HUES48 (cell line): ENCODE data around the gene CFAP74.

Experiments used
- H3K27ac ChIP-seq: one replicate; pipeline ENCODE4 v1.7.0; 2013; ENCODE audit warnings: low read depth, low read length, inconsistent platforms
- H3K27me3 ChIP-seq: 2 replicates; pipeline ENCODE4 v1.6.1; 2013; ENCODE audit warnings: mild to moderate bottlenecking, low read length; ENCODE audit not compliant: control insufficient read depth, insufficient read depth
- H3K36me3 ChIP-seq: 2 replicates; pipeline ENCODE4 v1.6.1; 2013; ENCODE audit warnings: low read length; ENCODE audit not compliant: control insufficient read depth, insufficient read depth
- H3K4me1 ChIP-seq: 2 replicates; pipeline ENCODE4 v1.6.1; 2013; ENCODE audit warnings: mild to moderate bottlenecking, low read length; ENCODE audit not compliant: control insufficient read depth, insufficient read depth
- H3K4me3 ChIP-seq: 2 replicates; pipeline ENCODE4 v1.5.1; 2013; ENCODE audit warnings: mild to moderate bottlenecking, low read depth, low read length
- H3K9ac ChIP-seq: 2 replicates; pipeline ENCODE4 v1.6.1; 2013; ENCODE audit warnings: mild to moderate bottlenecking, low read depth, low read length, moderate library complexity
- H3K9me3 ChIP-seq: 2 replicates; pipeline ENCODE4 v1.6.1; 2013; ENCODE audit warnings: low read length; ENCODE audit not compliant: control insufficient read depth, insufficient read depth

CFAP74 gene

GRCh38 chr1:1927751-1928150 is 75.8 kb downstream of the CFAP74 start:
- H3K9me3 ChIP-seq: no peaks in the 10 kb centered on the region
- no peak overlapping the region for H3K4me3 ChIP-seq
- no peaks in the 10 kb centered on the region for H3K36me3 ChIP-seq
- H3K9ac ChIP-seq: no peak overlapping the region
- no peaks in the 10 kb centered on the region for H3K27me3 ChIP-seq
- no peak overlapping the region for H3K27ac ChIP-seq
- H3K4me1 ChIP-seq: no peaks in the 10 kb centered on the region

DNA sequence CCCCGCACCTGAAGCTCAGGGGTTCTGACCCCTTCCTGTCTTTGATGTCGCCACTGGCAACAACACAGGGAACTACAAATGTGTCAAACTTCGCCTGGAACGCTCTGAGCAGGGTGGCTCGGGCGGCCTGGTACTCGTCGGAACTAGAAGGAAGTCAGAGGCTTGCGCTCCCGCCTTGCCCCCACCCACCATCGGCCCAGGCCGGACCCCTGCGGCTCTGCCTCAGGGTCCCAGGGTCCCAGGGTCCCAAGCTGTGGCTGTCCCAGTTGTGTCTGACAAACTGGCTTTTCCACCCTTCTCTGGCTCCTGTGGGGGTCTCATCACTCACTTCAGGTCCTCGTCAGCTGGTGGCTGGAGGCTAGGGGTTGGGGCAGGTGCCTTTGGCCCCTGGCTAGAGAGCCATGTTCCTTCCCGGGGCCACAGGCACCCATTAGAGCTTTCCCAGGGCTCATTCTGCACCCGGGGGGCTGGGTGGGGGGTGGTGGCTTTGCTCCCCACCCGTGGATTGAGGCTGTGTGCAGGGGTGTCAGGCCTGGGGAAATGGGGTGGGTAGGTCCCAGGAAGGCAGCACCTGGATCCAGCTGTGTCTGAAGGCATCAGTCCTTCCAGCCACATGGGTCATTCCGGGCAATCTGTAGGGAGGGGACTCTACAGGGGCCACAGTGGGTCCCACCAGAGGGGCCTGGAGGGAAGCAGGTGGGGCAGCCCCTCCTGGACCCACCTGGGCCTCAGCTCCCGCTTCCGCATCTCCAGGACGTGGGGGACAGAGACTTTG is 76.5 kb downstream of the CFAP74 start:
- Histone ChIP-seq H3K27ac (no peak overlapping the region), H3K4me1 (no peaks in the 10 kb centered on the region), H3K9me3 (no peaks in the 10 kb centered on the region), H3K27me3 (no peaks in the 10 kb centered on the region), H3K9ac (no peak overlapping the region), H3K36me3 (no peaks in the 10 kb centered on the region), H3K4me3 (no peak overlapping the region)

- Histone ChIP-seq H3K36me3 (no peaks in the 10 kb centered on the region), H3K4me1 (no peaks in the 10 kb centered on the region), H3K27me3 (no peaks in the 10 kb centered on the region), H3K27ac (no peak overlapping the region), H3K9ac (no peak overlapping the region), H3K9me3 (no peaks in the 10 kb centered on the region), H3K4me3 (no peak overlapping the region)
These were observed 77.2 kb downstream of the CFAP74 start for GRCh38 chr1:1926346-1926811.

DNA sequence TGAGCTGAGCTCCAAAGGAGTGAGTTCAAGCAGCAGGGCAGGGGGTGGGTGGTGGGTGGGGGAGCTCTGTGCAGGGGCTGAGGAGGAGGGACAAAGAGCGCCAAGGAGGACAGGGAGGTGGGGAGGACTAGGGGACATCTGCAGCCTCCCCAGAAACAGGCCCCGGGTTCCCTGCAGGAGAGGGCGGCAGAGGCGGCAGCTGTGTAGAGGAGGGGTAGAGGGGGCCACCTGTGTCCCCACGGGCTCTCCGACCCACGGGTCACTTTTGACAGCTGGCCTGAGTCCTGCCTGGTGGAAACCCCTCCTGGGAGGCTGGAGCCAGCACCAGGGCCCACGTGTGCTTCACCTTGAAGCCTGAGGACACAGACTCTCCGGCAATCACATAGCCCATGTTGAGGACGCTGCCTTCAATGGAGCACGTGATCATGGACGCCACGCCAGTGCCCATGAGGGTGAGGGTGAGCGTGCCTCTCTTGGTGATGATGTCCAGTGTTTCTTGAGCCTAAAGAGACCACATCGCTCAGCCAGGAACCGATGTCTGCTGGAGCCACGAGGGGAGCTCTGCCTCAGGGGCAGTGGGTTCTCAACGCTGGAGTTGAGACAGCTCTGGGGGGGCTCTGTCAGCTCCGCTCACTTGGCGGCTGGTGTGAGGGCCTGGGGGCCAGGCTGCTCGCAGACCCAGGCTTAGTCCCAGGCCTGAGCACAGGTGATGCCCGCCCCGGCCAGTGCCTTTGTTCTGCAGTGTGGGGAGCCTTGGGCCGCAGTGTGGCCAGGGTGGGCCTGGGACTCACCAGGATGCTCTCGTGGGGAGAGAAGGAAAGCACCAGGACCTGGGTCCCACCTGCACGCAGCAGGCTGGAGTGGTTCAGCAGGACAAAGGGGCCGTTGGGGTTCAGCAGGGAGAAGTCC is 77.9 kb downstream of the CFAP74 start:
- H3K36me3 ChIP-seq: no peaks in the 10 kb centered on the region
- H3K9ac ChIP-seq: no peak overlapping the region
- H3K27me3 ChIP-seq: no peaks in the 10 kb centered on the region
- H3K4me1 ChIP-seq: no peaks in the 10 kb centered on the region
- no peak overlapping the region for H3K4me3 ChIP-seq
- no peaks in the 10 kb centered on the region for H3K9me3 ChIP-seq
- no peak overlapping the region for H3K27ac ChIP-seq

- H3K9me3 ChIP-seq: no peaks in the 10 kb centered on the region
- no peaks in the 10 kb centered on the region for H3K36me3 ChIP-seq
- no peak overlapping the region for H3K9ac ChIP-seq
- peaks cover under 1% of the 10 kb centered on the region; the same call in 1 of the 2 replicates for H3K4me1 ChIP-seq
- H3K27me3 ChIP-seq: no peaks in the 10 kb centered on the region
- H3K4me3 ChIP-seq: no peak overlapping the region
- H3K27ac ChIP-seq: no peak overlapping the region
These were observed 78.7 kb downstream of the CFAP74 start for GRCh38 chr1:1924849-1925248.

DNA sequence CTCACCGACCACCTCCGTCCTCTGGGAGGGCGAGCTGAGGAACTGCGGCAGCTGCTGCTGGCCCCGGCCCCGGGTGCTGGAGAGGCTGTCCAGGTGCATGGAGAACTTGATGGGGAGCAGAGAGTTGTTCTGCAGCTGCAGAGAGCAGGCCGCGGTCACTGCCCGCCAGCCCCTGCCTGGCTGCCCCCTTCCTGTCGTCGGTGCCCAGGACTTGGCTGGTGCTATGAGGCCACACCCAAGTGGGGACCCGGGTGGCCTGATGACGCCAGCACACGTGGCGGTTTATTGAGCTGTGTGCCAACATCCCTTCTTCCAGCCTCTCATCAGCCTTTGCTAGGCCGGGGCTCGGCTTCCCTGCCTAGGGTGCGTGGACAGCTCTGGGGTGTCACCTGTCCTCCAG is 79.2 kb downstream of the CFAP74 start:
- H3K9me3 ChIP-seq: no peaks in the 10 kb centered on the region
- peaks cover 3% of the 10 kb centered on the region; the same call in 1 of the 2 replicates for H3K4me1 ChIP-seq
- no peak overlapping the region for H3K27ac ChIP-seq
- H3K4me3 ChIP-seq: no peak overlapping the region
- no peaks in the 10 kb centered on the region for H3K36me3 ChIP-seq
- no peaks in the 10 kb centered on the region for H3K27me3 ChIP-seq
- H3K9ac ChIP-seq: no peak overlapping the region

- H3K36me3 ChIP-seq: no peaks in the 10 kb centered on the region
- H3K27me3 ChIP-seq: 0 out of 2 replicates have a peak, but pooled peaks cover 3% of the 10 kb centered on the region
- H3K9ac ChIP-seq: no peak overlapping the region
- H3K27ac ChIP-seq: no peak overlapping the region
- H3K4me3 ChIP-seq: no peak overlapping the region
- H3K9me3 ChIP-seq: no peaks in the 10 kb centered on the region
- H3K4me1 ChIP-seq: peaks cover 7% of the 10 kb centered on the region; the same call in 1 of the 2 replicates
These were observed 80.4 kb downstream of the CFAP74 start for GRCh38 chr1:1922956-1923833.

DNA sequence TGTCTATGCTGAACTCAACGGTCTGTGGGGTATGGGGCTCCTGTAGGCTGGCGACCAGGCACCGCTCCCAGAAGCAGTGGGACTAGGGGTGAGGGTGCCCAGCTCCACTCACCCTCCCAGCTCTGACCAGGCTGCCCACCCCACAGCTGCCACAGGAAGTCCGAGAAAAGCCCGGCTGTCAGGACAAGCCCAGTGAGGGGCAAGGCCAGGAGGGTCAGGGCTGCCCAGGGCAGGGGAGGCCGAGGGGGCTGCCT is 81.0 kb downstream of the CFAP74 start:
- Histone ChIP-seq H3K27ac (no peak overlapping the region), H3K27me3 (0 out of 2 replicates have a peak, but pooled peaks cover 4% of the 10 kb centered on the region), H3K4me3 (no peak overlapping the region), H3K4me1 (peaks cover 8% of the 10 kb centered on the region; the same call in 1 of the 2 replicates), H3K9me3 (no peaks in the 10 kb centered on the region), H3K36me3 (no peaks in the 10 kb centered on the region), H3K9ac (no peak overlapping the region)

DNA sequence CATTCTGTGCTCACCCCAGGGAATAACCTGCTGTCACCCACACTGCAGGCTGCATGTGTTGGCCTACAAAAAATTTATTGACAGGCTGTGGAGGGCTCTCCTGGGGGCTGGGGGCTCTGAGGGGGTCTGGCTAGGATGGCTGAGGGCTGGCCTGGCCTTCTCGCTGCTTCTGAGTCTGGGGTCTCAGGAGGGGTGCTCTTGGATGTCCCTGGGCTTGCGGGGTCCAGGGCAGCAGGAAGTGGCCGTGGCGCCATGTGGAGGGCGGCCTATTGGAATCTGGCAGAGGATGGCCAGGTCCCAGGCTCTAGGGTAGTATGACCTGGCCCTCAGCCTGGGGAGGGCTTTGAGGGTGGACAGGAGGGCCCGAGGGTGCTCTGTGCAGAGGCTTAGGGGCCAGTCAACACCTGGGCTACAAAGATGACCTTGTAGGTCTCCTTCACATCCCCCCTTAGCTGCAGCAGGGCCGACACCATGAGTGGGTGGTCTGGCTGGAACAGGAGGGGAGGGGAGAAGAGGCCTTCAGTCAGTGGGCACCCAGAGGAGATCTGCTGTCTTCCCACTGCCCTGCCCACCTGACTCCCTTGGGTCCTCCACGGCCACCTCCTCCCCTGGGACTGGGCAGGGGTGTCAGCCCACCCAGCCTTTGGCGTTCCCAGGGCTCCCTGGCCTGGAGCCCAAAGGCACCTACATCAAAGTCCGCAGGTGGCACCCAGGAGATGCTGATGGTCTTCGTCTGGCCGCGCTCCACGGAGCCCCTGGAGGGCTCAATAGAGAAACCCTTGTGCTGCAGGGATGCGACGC is 81.5 kb downstream of the CFAP74 start:
- 0 out of 2 replicates have a peak, but pooled peaks cover 4% of the 10 kb centered on the region for H3K27me3 ChIP-seq
- no peak overlapping the region for H3K9ac ChIP-seq
- peaks cover 8% of the 10 kb centered on the region; the same call in 1 of the 2 replicates for H3K4me1 ChIP-seq
- no peaks in the 10 kb centered on the region for H3K36me3 ChIP-seq
- H3K27ac ChIP-seq: no peak overlapping the region
- H3K9me3 ChIP-seq: no peaks in the 10 kb centered on the region
- H3K4me3 ChIP-seq: no peak overlapping the region

- H3K27me3 ChIP-seq: 0 out of 2 replicates have a peak, but pooled peaks cover 4% of the 10 kb centered on the region
These were observed 82.1 kb downstream of the CFAP74 start for GRCh38 chr1:1921459-1921862.

More at GRCh38 chr1:1921459-1921862, 82.1 kb downstream of the CFAP74 start:
- Histone ChIP-seq H3K9me3 (no peaks in the 10 kb centered on the region), H3K4me3 (no peak overlapping the region), H3K9ac (no peak overlapping the region), H3K27ac (no peak overlapping the region), H3K36me3 (no peaks in the 10 kb centered on the region), H3K4me1 (peaks cover 8% of the 10 kb centered on the region; the same call in 1 of the 2 replicates)
